NCI-H2081 (cell line): ENCODE measurements around the gene CLDN4.
A peak's percentile ranks its signal among the peaks of the same experiment; 100 is the strongest.
"Not testable (repeated sequence)": the region's sequence is repeated elsewhere in the genome, so short reads cannot be mapped to it uniquely, and the experiment has no call there.

Source experiments
- DNase-seq, 2 experiments: peaks; one replicate each; lab custom pipeline; 2025; lab: John Stamatoyannopoulos, UW

CLDN4 gene

DNA sequence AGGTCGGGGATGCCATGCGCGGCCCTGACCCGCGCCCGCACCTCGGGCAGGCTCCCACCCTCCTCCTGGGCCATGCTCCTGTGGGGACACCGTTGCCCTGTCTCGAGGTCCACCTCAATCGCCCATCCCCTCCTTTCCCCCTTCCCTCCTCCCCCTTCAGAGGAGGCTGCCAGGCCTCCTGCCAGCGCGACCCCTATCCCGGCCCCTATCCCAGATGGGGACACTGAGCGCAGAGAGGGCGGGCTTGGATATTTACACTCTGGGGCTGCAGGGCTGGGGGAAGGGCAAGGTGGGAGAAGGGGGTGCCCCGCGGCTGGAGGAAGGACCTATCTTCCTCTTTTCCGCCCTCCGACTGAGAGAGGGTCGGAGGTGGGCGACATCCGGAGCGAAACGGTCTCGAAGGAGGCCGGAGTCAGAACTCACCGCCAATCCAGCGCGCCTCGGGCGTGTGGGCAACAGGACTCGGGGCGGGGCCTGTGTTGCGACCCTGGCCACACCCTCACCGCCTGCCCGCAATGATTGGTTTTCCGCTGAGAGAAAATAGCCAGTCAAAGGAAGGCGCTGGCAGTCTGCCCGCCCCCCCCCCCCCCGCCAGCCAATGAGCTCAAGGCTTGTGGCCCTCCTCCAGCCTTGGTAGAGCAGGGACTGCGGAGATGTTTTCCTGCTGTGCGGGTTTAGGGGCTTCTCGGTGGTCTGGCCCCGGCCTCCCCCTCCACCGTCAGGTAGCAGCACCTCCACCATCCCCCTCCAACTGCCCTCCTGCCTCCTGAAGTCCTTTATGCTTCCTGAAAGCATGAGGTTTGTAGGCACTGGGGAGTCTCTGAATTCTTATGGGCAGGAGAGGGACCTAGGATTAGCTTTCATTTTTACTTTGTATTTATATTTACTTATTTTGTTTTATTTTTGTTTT lies 11.5 kb downstream of the CLDN4 start, which contains the start of gene METTL27:
METTL27 (minus strand) TSS at position 450 of the 910 bp plus-strand sequence; CDS start at position 74, 376 bp downstream.
- DNase-seq, result peak; percentile 95 to 96

- no peak for DNase-seq
Measured at GRCh38 chr7:73844131-73844547, 13.3 kb downstream of the CLDN4 start.

GRCh38 chr7:73844848-73845460 lies 14.2 kb downstream of the CLDN4 start:
- DNase-seq, result no peak

- not testable (repeated sequence) for DNase-seq
Measured at GRCh38 chr7:73845701-73846195, 15.0 kb downstream of the CLDN4 start.

DNA sequence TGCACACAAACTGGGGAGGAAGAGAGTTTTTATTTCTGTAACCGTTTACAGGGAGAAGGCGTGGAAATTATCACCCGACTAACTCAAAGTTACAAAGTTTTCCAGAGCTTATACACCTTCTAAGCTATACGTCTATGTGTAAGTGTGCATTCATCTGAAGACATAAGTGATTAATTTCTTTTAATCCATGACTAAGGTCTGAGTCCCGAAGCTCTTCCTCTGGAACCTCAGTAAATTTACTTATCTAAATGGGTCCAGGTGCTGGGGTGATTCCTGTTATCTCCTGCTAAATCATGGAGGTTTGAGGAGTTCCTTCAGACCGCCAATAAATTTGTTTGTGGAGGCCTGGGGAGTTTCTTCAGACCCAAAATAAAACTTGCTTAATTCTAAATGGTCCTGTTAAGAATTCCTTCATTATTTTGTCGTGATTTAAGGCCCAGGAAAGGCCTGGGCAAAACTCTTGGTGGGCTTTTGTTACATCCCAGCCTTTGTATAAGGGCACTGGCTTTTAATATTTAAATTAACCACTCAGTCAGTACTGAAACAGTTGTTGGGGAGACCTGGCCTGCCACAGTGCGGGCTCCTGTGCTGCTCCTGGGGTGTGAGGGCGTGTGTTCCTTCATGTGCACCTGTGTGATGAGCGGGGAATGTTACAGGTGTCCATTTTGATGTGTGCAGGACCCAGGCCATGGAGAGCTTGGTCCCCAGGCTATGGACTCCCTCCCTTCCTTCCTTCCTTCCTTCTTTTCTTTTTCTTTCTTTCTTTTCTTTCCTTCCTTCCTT lies 17.3 kb downstream of the CLDN4 start:
- DNase-seq, result no peak

GRCh38 chr7:73850781-73851207 lies 20.0 kb downstream of the CLDN4 start:
- no peak for DNase-seq

GRCh38 chr7:73851410-73852338 lies 20.9 kb downstream of the CLDN4 start:
- DNase-seq, result no peak

GRCh38 chr7:73852500-73852899 lies 21.7 kb downstream of the CLDN4 start:
- no peak for DNase-seq

- DNase-seq, result no peak
Measured at GRCh38 chr7:73856941-73857340, 26.1 kb downstream of the CLDN4 start.

GRCh38 chr7:73858807-73859206 lies 28.0 kb downstream of the CLDN4 start:
- DNase-seq, result no peak

DNA sequence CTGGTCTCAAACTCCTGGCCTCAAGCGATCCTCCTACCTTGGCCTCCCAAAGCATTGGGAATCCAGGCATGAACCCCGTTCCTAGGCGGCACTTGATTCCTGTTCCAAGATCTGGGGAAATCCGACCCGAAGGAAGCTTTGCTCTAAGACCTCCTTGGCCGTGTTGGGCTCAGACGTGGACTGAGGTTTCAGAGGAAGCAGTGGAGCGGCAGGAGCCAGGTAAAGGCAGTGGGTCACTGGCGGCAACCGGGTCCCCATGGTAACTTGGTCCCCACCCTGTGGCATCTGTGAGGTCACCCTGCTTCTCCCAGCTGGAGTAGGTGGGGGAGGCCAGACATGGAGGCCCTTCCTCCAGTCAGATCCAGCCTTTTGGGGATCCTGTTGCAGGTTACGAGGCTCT lies 30.1 kb downstream of the CLDN4 start, which contains the start of gene TMEM270:
TMEM270 (plus strand) TSS at position 301 of the 400 bp plus-strand sequence; CDS start at position 337, 36 bp downstream.
- no peak for DNase-seq

GRCh38 chr7:73861305-73861704 lies 30.5 kb downstream of the CLDN4 start:
- no peak for DNase-seq

- no peak for DNase-seq
Measured at GRCh38 chr7:73864981-73865711, 34.4 kb downstream of the CLDN4 start.

GRCh38 chr7:73865738-73866445 lies 35.1 kb downstream of the CLDN4 start:
- DNase-seq, result peak; percentile 30 to 44

DNA sequence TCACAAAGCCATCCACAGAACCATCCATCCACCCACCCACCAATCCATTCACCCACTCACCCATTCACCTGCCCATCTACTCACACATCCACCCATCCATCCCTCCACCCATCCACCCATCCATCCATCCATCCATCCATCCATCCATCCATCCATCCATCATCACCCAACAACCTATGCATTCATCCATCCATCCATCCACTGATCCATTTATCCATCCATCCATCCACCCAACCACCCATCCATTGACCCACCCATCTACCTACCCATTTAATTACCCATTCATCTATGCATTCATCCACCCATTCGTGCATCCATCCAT lies 35.6 kb downstream of the CLDN4 start:
- no peak for DNase-seq

GRCh38 chr7:73869011-73869798 lies 38.4 kb downstream of the CLDN4 start:
- no peak for DNase-seq

- DNase-seq, result no peak
Measured at GRCh38 chr7:73870041-73870492, 39.3 kb downstream of the CLDN4 start.

DNA sequence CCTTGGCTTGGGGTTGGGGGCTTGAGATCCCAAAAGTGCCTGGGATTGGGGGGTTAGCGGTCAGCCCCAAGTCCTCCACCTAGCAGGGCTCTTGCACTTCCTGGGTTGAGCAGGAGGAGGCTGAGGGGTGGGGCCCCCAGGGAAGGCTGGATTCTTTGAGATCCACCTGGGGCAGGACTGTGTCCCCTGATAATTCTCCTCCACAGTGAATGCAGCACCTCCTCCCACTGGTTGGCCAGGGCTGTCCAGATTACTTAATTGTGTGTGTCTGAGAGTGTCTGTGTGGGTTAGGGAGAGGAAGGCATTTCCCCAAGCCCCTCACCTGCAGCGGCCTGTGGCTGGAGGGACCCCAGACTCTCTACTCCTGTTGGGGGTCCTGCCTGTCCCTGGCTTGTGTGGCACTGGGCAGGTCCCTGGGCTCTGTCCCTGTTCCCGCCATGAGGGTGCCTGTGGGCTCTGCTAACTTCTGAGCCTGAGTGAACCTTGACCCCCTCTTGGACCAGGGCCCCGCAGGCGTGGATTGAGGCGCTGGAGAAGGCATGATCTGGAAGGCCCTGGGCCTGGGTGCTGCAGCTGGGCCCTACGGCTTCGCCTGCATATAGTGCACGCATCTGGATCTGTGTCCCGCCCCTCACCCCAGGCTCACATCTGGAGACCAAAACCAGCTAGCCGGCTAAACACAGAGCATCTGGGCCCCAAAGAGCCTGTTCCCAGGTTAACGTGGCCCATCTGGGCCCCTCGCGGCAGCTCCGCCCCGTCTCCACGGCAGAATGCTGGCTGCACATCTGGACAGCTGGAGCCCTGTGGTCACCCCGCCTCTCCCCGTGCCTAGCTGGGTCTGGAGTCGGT lies 40.6 kb downstream of the CLDN4 start:
- no peak for DNase-seq
